HepG2 (cell line): ENCODE data around the gene SYT8. TPM values are rescaled to one million over a fixed set of nuclear protein-coding genes. Genes with fewer than 3 reads are reported as not detected.

Experiments used
- ATAC-seq: fragments of 200-7000 bp; cut with Tn5 transposase; 3 replicates; pipeline ENCODE4 v1.9.1; 2020; ENCODE audit warnings: mild to moderate bottlenecking, moderate library complexity
- BruUV-seq: library from RNA; stranded (reverse); fragments of 400-500 nt; replicated peaks from 2 replicates; lab custom pipeline; 2021; lab: Mats Ljungman, UMichigan
- CTCF ChIA-PET: fragments of 300-600 bp; formaldehyde crosslinking; extraction: SDS; loops from one replicate; lab custom pipeline; 2021; ENCODE audit warnings: low total read pairs, inconsistent platforms, low intra/inter-chr PET ratio; lab: Yijun Ruan, JAX
- POLR2A ChIA-PET: fragments of 350-600 bp; sonication (Branson Sonifier 250); formaldehyde crosslinking; loops from one replicate; lab custom pipeline; 2020; ENCODE audit warnings: antibody characterized with exemption, inconsistent platforms; lab: Yijun Ruan, JAX
- DNase-seq: peaks from one replicate; pipeline ENCODE4 v3.0.0-alpha.2; 2015; ENCODE audit warnings: low spot score
- FAIRE-seq: peaks from 3 replicates; lab custom pipeline; 2011; peaks lifted over from hg19 to GRCh38; lab: Jason Lieb, UNC
- H2AFZ ChIP-seq: one replicate; pipeline ENCODE4 v1.6.1; 2011; ENCODE audit warnings: low read length, inconsistent platforms
- H3K27ac ChIP-seq: fragments of 300-600 bp; 3 replicates; pipeline ENCODE4 v1.8.0; 2011; ENCODE audit warnings: mixed run types, mild to moderate bottlenecking, mixed read lengths, low read length, inconsistent platforms; ENCODE audit not compliant: insufficient read depth; ENCODE audit errors: extremely low read length
- H3K27me3 ChIP-seq, 2 experiments: fragments of 200-600 bp in 1 of 2; 2 replicates in 1 of 2; 3 replicates in 1 of 2; pipeline versions ENCODE4 v1.6.0 to v1.8.0; 2011; ENCODE audit warnings: low read length in 2 of 2, mild to moderate bottlenecking in 2 of 2, moderate library complexity in 2 of 2, inconsistent platforms in 1 of 2; ENCODE audit not compliant: insufficient read depth in 2 of 2, control insufficient read depth in 1 of 2
- H3K36me3 ChIP-seq, 2 experiments: fragments of 200-600 bp in 1 of 2; replicated peaks in 1 of 2; 2 replicates in 1 of 2; 3 replicates in 1 of 2; pipeline versions ENCODE4 v1.5.1 to v1.8.0; 2011; ENCODE audit warnings: low read length in 2 of 2, inconsistent platforms in 1 of 2; ENCODE audit not compliant: insufficient read depth in 2 of 2, control insufficient read depth in 1 of 2
- H3K4me1 ChIP-seq: 2 replicates; pipeline ENCODE4 v1.5.1; 2012; ENCODE audit warnings: low read length, inconsistent platforms; ENCODE audit not compliant: insufficient read depth
- H3K4me2 ChIP-seq: 2 replicates; pipeline ENCODE4 v1.6.0; 2011; ENCODE audit warnings: low read depth, low read length, inconsistent platforms
- H3K4me3 ChIP-seq, 3 experiments: fragments of 200-600 bp in 1 of 3; sonication (generic), shearing (Covaris generic) in 1 of 3; replicated peaks in 1 of 3; 2 replicates each; pipeline ENCODE4 v1.5.1; 2011 to 2016; ENCODE audit warnings: low read length in 3 of 3, inconsistent platforms in 2 of 3, low read depth in 2 of 3, mild to moderate bottlenecking in 2 of 3, control low read depth in 1 of 3, mixed read lengths in 1 of 3; ENCODE audit not compliant: insufficient read depth in 1 of 3
- H3K79me2 ChIP-seq: one replicate; pipeline ENCODE4 v1.6.1; 2011; ENCODE audit warnings: low read length, inconsistent platforms; ENCODE audit not compliant: insufficient read depth
- H3K9ac ChIP-seq: 2 replicates; pipeline ENCODE4 v1.6.0; 2011; ENCODE audit warnings: mild to moderate bottlenecking, low read depth, low read length, inconsistent platforms; ENCODE audit not compliant: insufficient read depth
- H3K9me3 ChIP-seq: 2 replicates; pipeline ENCODE4 v1.5.1; 2012; ENCODE audit warnings: mild to moderate bottlenecking, low read length
- H4K20me1 ChIP-seq: 2 replicates; pipeline ENCODE4 v1.6.0; 2011; ENCODE audit warnings: inconsistent platforms, mild to moderate bottlenecking, low read length, moderate library complexity; ENCODE audit not compliant: insufficient read depth
- CHD4 ChIP-seq: fragments of 200-600 bp; sonication (generic); IDR thresholded peaks from 2 replicates; pipeline ENCODE4 v1.7.0; 2017; ENCODE audit warnings: mild to moderate bottlenecking, low read length, borderline replicate concordance
- ELF3 ChIP-seq: IDR thresholded peaks from 2 replicates; pipeline ENCODE4 v1.6.1; 2016; ENCODE audit warnings: missing genetic modification reagents, missing compliant biosample characterization
- MAX ChIP-seq: IDR thresholded peaks from 2 replicates; pipeline ENCODE4 v1.6.1; 2012; ENCODE audit warnings: inconsistent platforms
- MIER2 ChIP-seq: IDR thresholded peaks from 2 replicates; pipeline ENCODE4 v1.6.1; 2016; ENCODE audit warnings: missing biosample characterization, missing genetic modification reagents
- NR1H2 ChIP-seq: sonication (generic); formaldehyde crosslinking; IDR thresholded peaks from 2 replicates; pipeline ENCODE4 v1.8.1; 2022; ENCODE audit warnings: low read depth, missing genetic modification reagents, borderline replicate concordance
- SALL2 ChIP-seq: sonication (generic); formaldehyde crosslinking; IDR thresholded peaks from 2 replicates; pipeline ENCODE4 v1.8.1; 2023; ENCODE audit warnings: mild to moderate bottlenecking, missing genetic modification reagents, inconsistent platforms
- SRSF4 ChIP-seq: fragments of 200-400 bp; formaldehyde crosslinking; IDR thresholded peaks from one replicate; pipeline ENCODE4 v1.6.1; 2018; ENCODE audit warnings: mild to moderate bottlenecking, low read depth, low read length, moderate library complexity; ENCODE audit not compliant: poor library complexity, severe bottlenecking
- TOE1 ChIP-seq: sonication (generic); formaldehyde crosslinking; IDR thresholded peaks from 2 replicates; pipeline ENCODE4 v1.4.0; 2020; ENCODE audit warnings: mild to moderate bottlenecking, missing genetic modification reagents
- ZBTB46 ChIP-seq: sonication (generic); formaldehyde crosslinking; IDR thresholded peaks from 2 replicates; pipeline ENCODE4 v1.4.0; 2020; ENCODE audit warnings: mild to moderate bottlenecking, missing genetic modification reagents, borderline replicate concordance
- ZNF24 ChIP-seq: fragments of 450-650 bp; IDR thresholded peaks from 2 replicates; pipeline ENCODE4 v1.6.1; 2017; ENCODE audit warnings: antibody characterized with exemption, mild to moderate bottlenecking
- ZNF430 ChIP-seq: sonication (generic); formaldehyde crosslinking; IDR thresholded peaks from 2 replicates; pipeline ENCODE4 v1.9.0; 2021; ENCODE audit warnings: mild to moderate bottlenecking, missing genetic modification reagents
- ZNF446 ChIP-seq: sonication (generic); formaldehyde crosslinking; IDR thresholded peaks from 2 replicates; pipeline ENCODE4 v1.5.0; 2020; ENCODE audit warnings: mild to moderate bottlenecking, missing genetic modification reagents
- ZNF543 ChIP-seq: sonication (generic); formaldehyde crosslinking; IDR thresholded peaks from 2 replicates; pipeline ENCODE4 v1.4.0; 2020; ENCODE audit warnings: mild to moderate bottlenecking, missing genetic modification reagents
- ZNF629 ChIP-seq: sonication (generic); formaldehyde crosslinking; conservative IDR thresholded peaks from 2 replicates; pipeline ENCODE4 v1.5.0; 2020; ENCODE audit warnings: missing genetic modification reagents
- ZNF891 ChIP-seq: sonication (generic); formaldehyde crosslinking; IDR thresholded peaks from 2 replicates; pipeline ENCODE4 v1.5.0; 2020; ENCODE audit warnings: mild to moderate bottlenecking, missing genetic modification reagents
- WGBS: methylation state at CpG from one replicate; pipeline ENCODE4 v1.1.6; 2017; ENCODE audit warnings: low lambda C conversion rate; 5-methylcytosine and 5-hydroxymethylcytosine counted together
- in situ Hi-C: cut with HindIII; loops from 2 replicates; pipeline ENCODE4 v1.10.0; 2017; ENCODE audit warnings: low pct_unique_long_range_greater_than_20kb; ENCODE audit not compliant: extremely low pct_ligation_motif_present
- intact Hi-C: fragments of 100-400 bp; cut with micrococcal nuclease; formaldehyde crosslinking; loops from one replicate; pipeline ENCODE4 v1.10.0; 2022; ENCODE audit not compliant: unreplicated experiment
- polyA plus RNA-seq, 8 experiments: library from polyadenylated mRNA; depleted of rRNA in 3 of 8; stranded (reverse) in 7 of 8; unstranded in 1 of 8; fragments of >200 nt; fragmentation: Illumina TruSeq in 4 of 8; extraction: Trizol in 4 of 8; gene quantifications; 2 replicates each; pipeline versions ENCODE4 v1.2.1 to v1.2.3, GENCODE V29; 2011 to 2016; ENCODE audit warnings: low read depth in 4 of 8, missing spikeins in 1 of 8, mixed read lengths in 1 of 8; ENCODE audit not compliant: insufficient read depth in 1 of 8
- total RNA-seq, 5 experiments: library from RNA; depleted of rRNA; stranded (reverse); fragments of >200 nt; fragmentation: Illumina TruSeq; extraction: Trizol; gene quantifications; 2 replicates each; pipeline ENCODE4 v1.2.3, GENCODE V29; 2016; ENCODE audit warnings: low read depth in 1 of 5

SYT8 gene
- total and polyA plus RNA-seq, 2 of the 13 experiments (the other 11 are each of a cell fraction or from before 2014, with no cell fraction given): 0.60 to 2.3 TPM

- Histone ChIP-seq H3K27ac (no peak overlapping the region), H3K4me2 (no peak overlapping the region), H3K9ac (no peak overlapping the region), H3K4me3 (no peak overlapping the region), H3K27me3 (peaks cover 5 to 30% of the 10 kb centered on the region in 2 experiments; a peak in 2 of 5 replicates), H3K79me2 (no peaks in the 10 kb centered on the region), H2AFZ (no peak overlapping the region), H3K4me1 (no peaks in the 10 kb centered on the region), H4K20me1 (no peaks in the 10 kb centered on the region), H3K9me3 (no peaks in the 10 kb centered on the region), H3K36me3 (no peaks in the 10 kb centered on the region)
- ChIA-PET POLR2A (no interaction called here), CTCF (no interaction called here)
- intact Hi-C loops (no loop called here), in situ Hi-C loops (no loop called here)
- ATAC-seq (no peak), DNase-seq (no peak), FAIRE-seq (no peak)
- 56% methylated on average over 6 of the region's 6 CpGs for WGBS
- TF ChIP-seq ELF3 (CRISPR knock-in tag) (no peak), CHD4 (no peak), ZNF24 (no peak), ZNF446 (CRISPR knock-in tag) (no peak), SALL2 (CRISPR knock-in tag) (no peak), ZNF891 (CRISPR knock-in tag) (no peak), NR1H2 (CRISPR knock-in tag) (no peak), ZNF430 (no peak), TOE1 (no peak), SRSF4 (no peak), ZBTB46 (no peak), MIER2 (CRISPR knock-in tag) (no peak), MAX (no peak), ZNF629 (CRISPR knock-in tag) (no peak), ZNF543 (no peak)
- no TSS peak for BruUV-seq
Measured at GRCh38 chr11:1791912-1792311, 42.9 kb upstream of the SYT8 start.
